ENCODE measurements around the gene DECR2.

- TF ChIP-seq EZH2 (IDR thresholded peaks at IDR 0.05; ENCODE audit: borderline replicate concordance, control insufficient read depth, low read depth, low read length): no peak
- no peak for TF ChIP-seq CTCF (IDR thresholded peaks at IDR 0.05 in 2 of 3, conservative IDR thresholded peaks at IDR 0.05 in 1 of 3; ENCODE audit: control insufficient read depth in 2 of 3, extremely low read depth in 1 of 3, insufficient read depth in 1 of 3, low read depth in 3 of 3, low read length in 3 of 3)
Measured at GRCh38 chr16:363766-364490, 37.8 kb upstream of the DECR2 start.

Data from GM12878 (cell line).